LNCaP clone FGC (cell line): Measurements from ENCODE around the gene HERC6.
"Not testable (repeated sequence)": the region's sequence is repeated elsewhere in the genome, so short reads cannot be mapped to it uniquely, and the experiment has no call there.

ENCODE experiments used
- DNase-seq: peaks from one replicate; pipeline ENCODE4 v3.0.0-alpha.2; 2011; ENCODE audit warnings: low read depth
- H3K4me3 ChIP-seq: 2 replicates; pipeline ENCODE4 v1.5.1; 2011; ENCODE audit warnings: mild to moderate bottlenecking, low read depth, low read length, control low read depth
- CTCF ChIP-seq: IDR thresholded peaks from 2 replicates; pipeline ENCODE4 v1.5.1; 2012; ENCODE audit warnings: mild to moderate bottlenecking; ENCODE audit not compliant: control insufficient read depth, insufficient read depth; ENCODE audit errors: extremely low read depth

Gene HERC6

DNA sequence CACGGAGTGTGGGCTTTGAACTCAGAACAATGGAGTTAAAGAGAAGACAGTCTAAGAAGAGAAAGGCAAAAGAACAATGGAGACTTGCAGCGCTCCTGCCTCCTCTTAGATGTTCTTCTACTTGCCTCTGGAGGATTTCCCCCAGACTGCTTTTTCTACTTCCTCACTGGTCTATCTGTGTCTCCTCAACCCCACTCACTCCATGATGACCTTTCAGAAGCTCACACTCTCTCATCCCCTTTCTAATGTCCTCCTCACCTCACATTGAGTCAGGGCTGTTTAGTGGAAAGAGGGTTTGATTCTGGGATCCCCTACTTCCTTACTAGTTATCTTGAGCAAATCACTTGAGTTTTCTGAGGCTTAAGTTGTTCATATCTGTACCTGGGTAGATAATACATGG lies 12.2 kb upstream of the HERC6 start:
- no peak overlapping the region for H3K4me3 ChIP-seq
- no peak for DNase-seq
- TF ChIP-seq CTCF: no peak

GRCh38 chr4:88367826-88368225 lies 10.8 kb upstream of the HERC6 start:
- no peak for TF ChIP-seq CTCF
- H3K4me3 ChIP-seq: no peak overlapping the region
- DNase-seq: no peak

GRCh38 chr4:88369180-88369812 lies 9.4 kb upstream of the HERC6 start:
- DNase-seq: peak; percentile 18
- TF ChIP-seq CTCF: peak; percentile 67
- H3K4me3 ChIP-seq: not testable (repeated sequence)

DNA sequence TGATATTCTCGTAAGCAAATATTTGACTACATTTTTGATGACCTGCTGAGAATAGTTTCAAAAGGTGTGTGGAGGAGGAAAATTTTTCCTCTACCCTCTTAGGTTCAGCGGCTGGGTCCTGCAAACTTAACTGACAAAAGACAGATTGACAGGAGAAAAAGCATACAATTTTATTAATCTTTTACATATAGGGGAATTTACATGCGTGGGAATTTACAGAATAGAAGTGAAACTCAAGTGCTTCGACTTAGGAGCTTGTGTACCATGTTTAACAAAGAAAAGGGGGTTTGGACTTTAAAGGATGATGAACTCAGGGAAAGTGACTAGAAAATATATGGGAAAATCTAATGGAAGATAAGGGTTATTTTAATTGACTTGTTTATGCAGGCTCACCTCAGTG lies 2.5 kb downstream of the HERC6 start:
- no peak for DNase-seq
- no peak for TF ChIP-seq CTCF
- H3K4me3 ChIP-seq: no peak overlapping the region

DNA sequence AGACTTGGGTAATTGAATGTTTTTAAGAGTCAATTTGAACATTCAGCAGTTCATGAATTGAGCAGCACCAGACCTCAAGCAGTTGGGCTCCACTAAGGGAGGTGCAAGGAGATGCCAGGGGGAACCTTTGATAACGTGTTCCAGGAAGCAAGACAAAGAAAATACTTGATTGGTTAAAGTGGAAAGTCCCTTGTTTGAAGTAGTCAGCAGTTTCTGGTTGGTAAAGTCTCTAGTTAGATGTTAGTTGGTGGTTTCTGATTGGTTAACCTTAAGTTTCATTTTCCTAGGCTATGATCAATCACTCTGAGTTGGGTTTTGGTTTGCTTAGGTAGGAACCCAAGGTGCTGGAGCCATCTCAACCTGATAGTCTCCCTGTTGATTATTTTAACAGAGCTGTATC lies 4.0 kb downstream of the HERC6 start:
- DNase-seq: no peak
- no peak overlapping the region for H3K4me3 ChIP-seq
- no peak for TF ChIP-seq CTCF

GRCh38 chr4:88390128-88390527 lies 11.5 kb downstream of the HERC6 start:
- H3K4me3 ChIP-seq: no peak overlapping the region
- no peak for TF ChIP-seq CTCF
- no peak for DNase-seq

- no peak overlapping the region for H3K4me3 ChIP-seq
- DNase-seq: no peak
- TF ChIP-seq CTCF: no peak
These were observed 13.1 kb downstream of the HERC6 start for GRCh38 chr4:88391703-88392102.
